ENCODE measurements around the gene KRT78. TPM values are rescaled to one million over a fixed set of nuclear protein-coding genes. Genes with fewer than 3 reads are reported as not detected.

KRT78 gene
- total and polyA plus RNA-seq, 4 donors: 0.06 TPM; not detected in 3

GRCh38 chr12:52870361-52871290, 21.8 kb upstream of the KRT78 start:
- Histone ChIP-seq H3K9me3 (ENCODE audit: control insufficient read depth in 4 of 4, low read length in 3 of 4) (no peaks in the 10 kb centered on the region), H3K9ac (ENCODE audit: low read depth in 1 of 2, low read length in 2 of 2) (no peak overlapping the region), H3K36me3 (ENCODE audit: control insufficient read depth in 4 of 4, insufficient read depth in 3 of 4, low read depth in 1 of 4, low read length in 3 of 4) (no peaks in the 10 kb centered on the region), H3K4me1 (ENCODE audit: control insufficient read depth in 4 of 4, insufficient read depth in 4 of 4, low read length in 3 of 4) (peaks cover 0 to 1% (median 0%) of the 10 kb centered on the region in 4 donors), H3K27ac (ENCODE audit: low read depth in 1 of 2, low read length in 2 of 2) (no peak overlapping the region), H3K4me3 (ENCODE audit: low read depth in 1 of 3, low read length in 3 of 3) (no peak overlapping the region), H3K27me3 (ENCODE audit: control insufficient read depth in 4 of 4, insufficient read depth in 4 of 4, low read length in 3 of 4) (no peaks in the 10 kb centered on the region)
- DNase-seq (ENCODE audit: low spot score): peak; percentile 90
- 44% methylated on average over 14 of the region's 14 CpGs for WGBS
- TF ChIP-seq GABPA (IDR thresholded peaks at IDR 0.05 in 1 of 2, conservative IDR thresholded peaks at IDR 0.05 in 1 of 2) (no peak), CTCF (IDR thresholded peaks at IDR 0.05; ENCODE audit: low read depth, low read length, missing input control) (peak; percentile 36), FOXA1 (IDR thresholded peaks at IDR 0.05) (no peak), MAX (IDR thresholded peaks at IDR 0.05) (no peak), RAD21 (IDR thresholded peaks at IDR 0.05) (peak; percentile 60 to 77), RXRA (IDR thresholded peaks at IDR 0.05) (no peak), YY1 (IDR thresholded peaks at IDR 0.05) (no peak), REST (IDR thresholded peaks at IDR 0.05) (no peak), ZBTB33 (IDR thresholded peaks at IDR 0.05) (no peak), EGR1 (IDR thresholded peaks at IDR 0.05; ENCODE audit: low read depth in 2 of 2) (no peak), NR2F2 (IDR thresholded peaks at IDR 0.05) (no peak), HNF4A (conservative IDR thresholded peaks at IDR 0.05) (no peak), FOXA2 (IDR thresholded peaks at IDR 0.05) (no peak)

- Histone ChIP-seq H3K4me1 (ENCODE audit: control insufficient read depth in 4 of 4, insufficient read depth in 4 of 4, low read length in 3 of 4) (no peaks in the 10 kb centered on the region), H3K27ac (ENCODE audit: low read depth in 1 of 2, low read length in 2 of 2) (no peak overlapping the region), H3K4me3 (ENCODE audit: low read depth in 1 of 3, low read length in 3 of 3) (no peak overlapping the region), H3K9ac (ENCODE audit: low read depth in 1 of 2, low read length in 2 of 2) (no peak overlapping the region), H3K27me3 (ENCODE audit: control insufficient read depth in 4 of 4, insufficient read depth in 4 of 4, low read length in 3 of 4) (no peaks in the 10 kb centered on the region), H3K36me3 (ENCODE audit: control insufficient read depth in 4 of 4, insufficient read depth in 3 of 4, low read depth in 1 of 4, low read length in 3 of 4) (no peaks in the 10 kb centered on the region), H3K9me3 (ENCODE audit: control insufficient read depth in 4 of 4, low read length in 3 of 4) (no peaks in the 10 kb centered on the region)
- no peak for DNase-seq (ENCODE audit: low spot score)
- 63% methylated on average over 9 of the region's 9 CpGs for WGBS
- TF ChIP-seq HNF4A (conservative IDR thresholded peaks at IDR 0.05): no peak
- no peak for TF ChIP-seq RAD21 (IDR thresholded peaks at IDR 0.05)
- no peak for TF ChIP-seq JUND (IDR thresholded peaks at IDR 0.05)
- no peak for TF ChIP-seq TAF1 (conservative IDR thresholded peaks at IDR 0.05)
- no peak for TF ChIP-seq FOXA1 (IDR thresholded peaks at IDR 0.05)
- no peak for TF ChIP-seq GABPA (IDR thresholded peaks at IDR 0.05 in 1 of 2, conservative IDR thresholded peaks at IDR 0.05 in 1 of 2)
Observed at GRCh38 chr12:52867642-52868041, 18.8 kb upstream of the KRT78 start.
